K562 (cell line): ENCODE data around the gene ATP1A3. TPM values are rescaled to one million over a fixed set of nuclear protein-coding genes. Genes with fewer than 3 reads are reported as not detected.

Experiments
- ATAC-seq: fragments of 200-7000 bp; cut with Tn5 transposase; 3 replicates; pipeline ENCODE4 v1.9.1; 2020; ENCODE audit warnings: moderate library complexity
- BruUV-seq: library from RNA; stranded (reverse); fragments of 400-500 nt; replicated peaks from 2 replicates; lab custom pipeline; 2021; lab: Mats Ljungman, UMichigan
- CTCF ChIA-PET: fragments of 300-600 bp; formaldehyde crosslinking; extraction: SDS; loops from one replicate; lab custom pipeline; 2021; ENCODE audit warnings: low intra/inter-chr PET ratio; lab: Yijun Ruan, JAX
- POLR2A ChIA-PET: fragments of 300-600, 350-650 bp; sonication (Branson Sonifier 250); formaldehyde crosslinking; extraction: SDS; loops from one replicate; lab custom pipeline; 2021; ENCODE audit warnings: antibody characterized with exemption, inconsistent platforms; lab: Yijun Ruan, JAX
- DNase-seq, 4 experiments: peaks; one replicate each; pipeline versions ENCODE4 v3.0.0 to v3.0.0-alpha.2; 2011 to 2018; ENCODE audit warnings: low spot score in 3 of 4, mixed read lengths in 3 of 4; ENCODE audit errors: extremely low read depth in 1 of 4
- FAIRE-seq: peaks from 2 replicates; lab custom pipeline; 2011; peaks lifted over from hg19 to GRCh38; lab: Jason Lieb, UNC
- H2AFZ ChIP-seq: 2 replicates; pipeline ENCODE4 v1.6.0; 2011; ENCODE audit warnings: low read depth, low read length, control low read depth, inconsistent platforms
- H3K27ac ChIP-seq: fragments of 200-600 bp; 3 replicates; pipeline ENCODE4 v1.8.0; 2011; ENCODE audit warnings: low read depth, mild to moderate bottlenecking, control low read depth, inconsistent platforms, low read length, moderate library complexity, mixed read lengths; ENCODE audit errors: extremely low read depth
- H3K27me3 ChIP-seq, 2 experiments: fragments of 300-600 bp in 1 of 2; 2 replicates in 1 of 2; 3 replicates in 1 of 2; pipeline versions ENCODE4 v1.6.0 to v1.8.0; 2011; ENCODE audit warnings: inconsistent platforms in 2 of 2, low read length in 2 of 2, mild to moderate bottlenecking in 1 of 2, mixed read lengths in 1 of 2, moderate library complexity in 1 of 2; ENCODE audit not compliant: control insufficient read depth in 2 of 2, insufficient read depth in 2 of 2
- H3K36me3 ChIP-seq: fragments of 300-600 bp; 3 replicates; pipeline ENCODE4 v1.8.0; 2011; ENCODE audit warnings: mild to moderate bottlenecking, low read length, inconsistent platforms; ENCODE audit not compliant: control insufficient read depth, insufficient read depth
- H3K4me1 ChIP-seq, 2 experiments: fragments of 200-600 bp in 1 of 2; replicated peaks in 1 of 2; 2 replicates in 1 of 2; 3 replicates in 1 of 2; pipeline versions ENCODE4 v1.5.1 to v1.8.0; 2011; ENCODE audit warnings: inconsistent platforms in 2 of 2, low read length in 2 of 2, mild to moderate bottlenecking in 1 of 2, mixed read lengths in 1 of 2, moderate library complexity in 1 of 2; ENCODE audit not compliant: control insufficient read depth in 2 of 2, insufficient read depth in 2 of 2
- H3K4me2 ChIP-seq: 2 replicates; pipeline ENCODE4 v1.6.1; 2011; ENCODE audit warnings: low read length, control low read depth, inconsistent platforms, mixed read lengths; ENCODE audit not compliant: insufficient read depth
- H3K4me3 ChIP-seq: fragments of 200-600 bp; sonication (generic), shearing (Covaris generic); 2 replicates; pipeline ENCODE4 v1.5.1; 2016; ENCODE audit warnings: control low read depth, inconsistent platforms
- H3K79me2 ChIP-seq: fragments of 200-600 bp; 3 replicates; pipeline ENCODE4 v1.8.0; 2011; ENCODE audit warnings: low read length, inconsistent platforms; ENCODE audit not compliant: control insufficient read depth, insufficient read depth
- H3K9ac ChIP-seq, 2 experiments: 2 replicates each; pipeline versions ENCODE4 v1.6.0 to v1.6.1; 2011; ENCODE audit warnings: low read depth in 2 of 2, low read length in 2 of 2, control low read depth in 1 of 2, inconsistent platforms in 1 of 2, mild to moderate bottlenecking in 1 of 2, mixed read lengths in 1 of 2; ENCODE audit not compliant: insufficient read depth in 1 of 2
- H3K9me1 ChIP-seq: one replicate; pipeline ENCODE4 v1.6.0; 2011; ENCODE audit warnings: inconsistent platforms, mild to moderate bottlenecking, low read length, moderate library complexity; ENCODE audit not compliant: control insufficient read depth, insufficient read depth
- H3K9me3 ChIP-seq: replicated peaks from 2 replicates; pipeline ENCODE4 v1.5.1; 2011; ENCODE audit warnings: low read depth, low read length, inconsistent platforms; ENCODE audit not compliant: control insufficient read depth, insufficient read depth
- H4K20me1 ChIP-seq: replicated peaks from 2 replicates; pipeline ENCODE4 v1.6.1; 2011; ENCODE audit warnings: low read length, inconsistent platforms, mixed read lengths; ENCODE audit not compliant: control insufficient read depth, insufficient read depth
- BCL6 ChIP-seq: fragments of 250-450 bp; sonication (Bioruptor Pico); IDR thresholded peaks from 2 replicates; pipeline ENCODE4 v1.4.0; 2020
- CEBPB ChIP-seq: fragments of 450-650 bp; IDR thresholded peaks from 2 replicates; pipeline ENCODE4 v1.6.1; 2016; ENCODE audit warnings: missing genetic modification characterization, missing compliant biosample characterization
- CHD2 ChIP-seq: IDR thresholded peaks from 2 replicates; pipeline ENCODE4 v1.6.1; 2011; ENCODE audit warnings: low read depth, low read length
- CREM ChIP-seq: IDR thresholded peaks from 2 replicates; pipeline ENCODE4 v1.6.1; 2014; ENCODE audit warnings: antibody characterized with exemption, low read depth
- ETS2 ChIP-seq: IDR thresholded peaks from 2 replicates; pipeline ENCODE4 v1.6.1; 2016; ENCODE audit warnings: borderline replicate concordance, missing genetic modification characterization, mild to moderate bottlenecking, moderate library complexity, missing compliant biosample characterization; ENCODE audit not compliant: poor library complexity, severe bottlenecking
- HIVEP1 ChIP-seq: fragments of 250-450 bp; sonication (Bioruptor Pico); IDR thresholded peaks from 2 replicates; pipeline ENCODE4 v1.4.0; 2020; ENCODE audit warnings: mild to moderate bottlenecking
- JUNB ChIP-seq: fragments of 450-650 bp; formaldehyde crosslinking; conservative IDR thresholded peaks from 2 replicates; pipeline ENCODE4 v1.4.0; 2020; ENCODE audit warnings: mild to moderate bottlenecking
- TCF3 ChIP-seq: sonication (generic); formaldehyde crosslinking; IDR thresholded peaks from 2 replicates; pipeline ENCODE4 v1.4.0; 2020; ENCODE audit warnings: mild to moderate bottlenecking, missing genetic modification reagents
- ZNF384 ChIP-seq: IDR thresholded peaks from 2 replicates; pipeline ENCODE4 v1.6.1; 2012; ENCODE audit warnings: low read depth, low read length, improper control_type of control experiment
- WGBS: fragments of 100-300 bp; shearing (Covaris generic); methylation state at CpG from one replicate; pipeline ENCODE4 v1.1.6; 2016; ENCODE audit warnings: low coverage, mixed read lengths; ENCODE audit not compliant: insufficient coverage; ENCODE audit errors: missing lambda C conversion rate; 5-methylcytosine and 5-hydroxymethylcytosine counted together
- in situ Hi-C: fragments of 300-500 bp; cut with MboI; formaldehyde crosslinking; loops from 4 replicates; pipeline ENCODE4 v1.15.0; 2018; ENCODE audit warnings: inconsistent platforms, mixed read lengths
- intact Hi-C: fragments of 100-400 bp; cut with micrococcal nuclease; formaldehyde crosslinking; loops from 2 replicates; pipeline ENCODE4 v1.14.2; 2022
- polyA plus RNA-seq, 8 experiments: library from polyadenylated mRNA; depleted of rRNA in 4 of 8; stranded (reverse) in 5 of 8; unstranded in 3 of 8; fragments of >200 nt; fragmentation: Nextera tagmentation in 2 of 8; fragmentation: Illumina TruSeq in 1 of 8; extraction: Ambion mirVana in 2 of 8; extraction: Trizol in 1 of 8; gene quantifications; 2 replicates each; pipeline versions ENCODE4 v1.2.1 to v1.2.3, GENCODE V29; 2011 to 2014; ENCODE audit warnings: inconsistent platforms in 1 of 8, missing spikeins in 1 of 8
- total RNA-seq, 7 experiments: library from RNA; depleted of rRNA in 6 of 7; stranded (reverse); fragments of >200 nt in 6 of 7; fragmentation: Illumina TruSeq in 2 of 7; extraction: Trizol in 2 of 7; gene quantifications; 2 replicates each; pipeline versions ENCODE4 v1.2.1 to v1.2.3, GENCODE V29; 2011 to 2021; ENCODE audit warnings: low replicate concordance in 1 of 7
- TF ChIP-seq, protein P1 (sequence below): fragments of 450-650 bp; IDR thresholded peaks from 2 replicates; pipeline ENCODE4 v1.6.1; 2016; ENCODE audit warnings: missing biosample characterization, missing genetic modification characterization

The ATP1A3 gene
- total and polyA plus RNA-seq, 9 of the 15 experiments (the other 6 are each of a cell fraction or from before 2014, with no cell fraction given): 0.03 to 1.0 (median 0.17) TPM; not detected in 3

GRCh38 chr19:41965106-41965505 is 28.9 kb downstream of the ATP1A3 start (continued):
- TF ChIP-seq CREM: no peak
- no peak for TF ChIP-seq TCF3 (CRISPR knock-in tag)
- no peak for TF ChIP-seq BCL6
- TF ChIP-seq CHD2: no peak
- TF ChIP-seq ETS2 (tag): no peak
- TF ChIP-seq, protein P1, sequence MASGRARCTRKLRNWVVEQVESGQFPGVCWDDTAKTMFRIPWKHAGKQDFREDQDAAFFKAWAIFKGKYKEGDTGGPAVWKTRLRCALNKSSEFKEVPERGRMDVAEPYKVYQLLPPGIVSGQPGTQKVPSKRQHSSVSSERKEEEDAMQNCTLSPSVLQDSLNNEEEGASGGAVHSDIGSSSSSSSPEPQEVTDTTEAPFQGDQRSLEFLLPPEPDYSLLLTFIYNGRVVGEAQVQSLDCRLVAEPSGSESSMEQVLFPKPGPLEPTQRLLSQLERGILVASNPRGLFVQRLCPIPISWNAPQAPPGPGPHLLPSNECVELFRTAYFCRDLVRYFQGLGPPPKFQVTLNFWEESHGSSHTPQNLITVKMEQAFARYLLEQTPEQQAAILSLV: no peak
- TF ChIP-seq HIVEP1 (CRISPR knock-in tag): no peak

DNA sequence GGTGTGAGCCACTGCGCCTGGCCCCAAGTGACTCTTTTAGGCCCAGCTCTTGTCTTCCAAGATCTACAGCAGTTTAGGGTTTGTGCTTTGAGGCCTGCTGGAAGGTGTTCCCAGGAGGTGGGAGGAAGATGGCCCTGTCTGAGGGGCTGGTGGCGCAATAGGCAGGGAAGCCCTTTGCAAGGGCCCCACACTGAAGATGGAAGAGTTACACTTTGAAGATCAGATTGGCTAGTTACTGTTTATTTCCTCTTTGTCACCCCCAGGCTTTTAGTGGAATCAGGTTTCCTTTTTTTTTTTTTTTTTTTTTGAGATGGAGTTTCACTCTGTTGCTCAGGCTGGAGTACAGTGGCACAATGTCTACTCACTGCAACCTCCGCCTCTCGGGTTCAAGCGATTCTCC is 33.1 kb downstream of the ATP1A3 start:
- no peak overlapping the region for H2AFZ ChIP-seq
- H3K27ac ChIP-seq: no peak overlapping the region
- 80% methylated on average over 5 of the region's 5 CpGs for WGBS
- H3K4me1 ChIP-seq: peaks cover 8 to 31% of the 10 kb centered on the region in 2 experiments; a peak in 4 of 5 replicates
- no peaks in the 10 kb centered on the region for H3K79me2 ChIP-seq
- BruUV-seq: no TSS peak
- H3K9me1 ChIP-seq: no peaks in the 10 kb centered on the region
- peaks cover 2 to 5% of the 10 kb centered on the region in 2 experiments; a peak in 3 of 5 replicates for H3K27me3 ChIP-seq
- DNase-seq: no peak
- FAIRE-seq: no peak
- no peaks in the 10 kb centered on the region for H4K20me1 ChIP-seq
- H3K4me2 ChIP-seq: no peak overlapping the region
- no peak for ATAC-seq
- POLR2A ChIA-PET: interaction anchor here (0.6 kb wide), 1 partner anchor 101 kb away, joined by 3 read pairs; no protein-coding TSS in a partner anchor
- no peak overlapping the region for H3K4me3 ChIP-seq
- H3K9me3 ChIP-seq: no peaks in the 10 kb centered on the region
- in situ Hi-C loops (no loop called here), intact Hi-C loops (no loop called here)
- CTCF ChIA-PET: no interaction called here
- H3K36me3 ChIP-seq: no peaks in the 10 kb centered on the region
- TF ChIP-seq JUNB: no peak
- peak; percentile 84 for TF ChIP-seq CEBPB (tag)
- 0 out of 2 replicates have a peak, but pooled peaks have one; percentile 41 for TF ChIP-seq ZNF384
- H3K9ac ChIP-seq: no peak overlapping the region
